HEK293 (cell line): ENCODE data around the gene SMURF2.

Experiments
- CTCF ChIA-PET: fragments of 350-600 bp; formaldehyde crosslinking; extraction: SDS; loops from one replicate; lab custom pipeline; 2021; ENCODE audit warnings: antibody characterized with exemption; lab: Yijun Ruan, JAX
- POLR2A ChIA-PET: fragments of 300-600 bp; formaldehyde crosslinking; extraction: SDS; loops from one replicate; lab custom pipeline; 2020; ENCODE audit warnings: antibody characterized with exemption, inconsistent platforms; lab: Yijun Ruan, JAX
- H3K27ac ChIP-seq: fragments of 200-500 bp; sonication (Bioruptor generic); 2 replicates; pipeline ENCODE4 v1.5.1; 2014; ENCODE audit warnings: low read depth, low read length, control low read depth, inconsistent platforms; ENCODE audit errors: extremely low read depth
- H3K36me3 ChIP-seq, 2 experiments: fragments of 200-500 bp in 1 of 2; sonication (Bioruptor generic) in 1 of 2; 1 replicate in 1 of 2; 2 replicates in 1 of 2; pipeline ENCODE4 v1.5.1; 2014 to 2017; ENCODE audit warnings: inconsistent platforms in 2 of 2, low read length in 2 of 2; ENCODE audit not compliant: control insufficient read depth in 2 of 2, insufficient read depth in 1 of 2
- H3K4me1 ChIP-seq: fragments of 200-500 bp; sonication (Bioruptor generic); 2 replicates; pipeline ENCODE4 v1.5.1; 2014; ENCODE audit warnings: mild to moderate bottlenecking, low read length, inconsistent platforms; ENCODE audit not compliant: control insufficient read depth, insufficient read depth
- H3K4me3 ChIP-seq: 2 replicates; pipeline ENCODE4 v1.5.1; 2011; ENCODE audit warnings: low read depth, mild to moderate bottlenecking, control low read depth, low read length, moderate library complexity
- H3K9me3 ChIP-seq: fragments of 200-500 bp; sonication (Bioruptor generic); 2 replicates; pipeline ENCODE4 v1.5.1; 2014; ENCODE audit warnings: low read depth, low read length, inconsistent platforms; ENCODE audit not compliant: control insufficient read depth, insufficient read depth
- KLF10 ChIP-seq: fragments of 450-650 bp; IDR thresholded peaks from 2 replicates; pipeline ENCODE4 v1.5.1; 2018; ENCODE audit warnings: missing biosample characterization, mild to moderate bottlenecking, missing genetic modification characterization
- SP7 ChIP-seq: fragments of 450-650 bp; formaldehyde crosslinking; IDR thresholded peaks from 2 replicates; pipeline ENCODE4 v1.5.1; 2016; ENCODE audit warnings: missing biosample characterization, missing genetic modification characterization
- TRIM28 ChIP-seq: IDR thresholded peaks from 2 replicates; pipeline ENCODE4 v1.6.1; 2011; ENCODE audit warnings: low read length, control low read depth, borderline replicate concordance
- YY2 ChIP-seq: fragments of 450-650 bp; formaldehyde crosslinking; IDR thresholded peaks from 2 replicates; pipeline ENCODE4 v1.5.1; 2016; ENCODE audit warnings: missing biosample characterization, missing genetic modification characterization
- ZBTB17 ChIP-seq: fragments of 450-650 bp; formaldehyde crosslinking; IDR thresholded peaks from 2 replicates; pipeline ENCODE4 v1.5.1; 2016; ENCODE audit warnings: missing biosample characterization, missing genetic modification characterization
- ZBTB7A ChIP-seq: fragments of 450-650 bp; formaldehyde crosslinking; IDR thresholded peaks from 2 replicates; pipeline ENCODE4 v1.5.1; 2016; ENCODE audit warnings: low read depth, missing biosample characterization, missing genetic modification characterization
- ZEB2 ChIP-seq: fragments of 450-650 bp; formaldehyde crosslinking; IDR thresholded peaks from 2 replicates; pipeline ENCODE4 v1.5.1; 2016; ENCODE audit warnings: missing biosample characterization, missing genetic modification characterization
- ZFP3 ChIP-seq: fragments of 450-650 bp; formaldehyde crosslinking; IDR thresholded peaks from 2 replicates; pipeline ENCODE4 v1.5.1; 2016; ENCODE audit warnings: low read depth, missing biosample characterization, missing genetic modification characterization
- ZFP41 ChIP-seq: fragments of 450-650 bp; formaldehyde crosslinking; IDR thresholded peaks from 2 replicates; pipeline ENCODE4 v1.5.1; 2016; ENCODE audit warnings: missing biosample characterization, missing genetic modification characterization, borderline replicate concordance
- ZNF121 ChIP-seq: fragments of 450-650 bp; formaldehyde crosslinking; IDR thresholded peaks from 2 replicates; pipeline ENCODE4 v1.5.1; 2016; ENCODE audit warnings: missing biosample characterization, missing genetic modification characterization
- ZNF138 ChIP-seq: fragments of 450-650 bp; formaldehyde crosslinking; IDR thresholded peaks from 2 replicates; pipeline ENCODE4 v1.5.1; 2016; ENCODE audit warnings: missing biosample characterization, missing genetic modification characterization, borderline replicate concordance
- ZNF155 ChIP-seq: fragments of 450-650 bp; formaldehyde crosslinking; IDR thresholded peaks from 2 replicates; pipeline ENCODE4 v1.5.1; 2016; ENCODE audit warnings: missing biosample characterization, missing genetic modification characterization
- ZNF169 ChIP-seq: fragments of 450-650 bp; formaldehyde crosslinking; IDR thresholded peaks from 2 replicates; pipeline ENCODE4 v1.5.1; 2016; ENCODE audit warnings: missing biosample characterization, missing genetic modification characterization
- ZNF211 ChIP-seq: fragments of 450-650 bp; formaldehyde crosslinking; IDR thresholded peaks from 2 replicates; pipeline ENCODE4 v1.5.1; 2016; ENCODE audit warnings: low read depth, missing biosample characterization, missing genetic modification characterization
- ZNF239 ChIP-seq: fragments of 450-650 bp; formaldehyde crosslinking; IDR thresholded peaks from 2 replicates; pipeline ENCODE4 v1.5.1; 2016; ENCODE audit warnings: missing biosample characterization, missing genetic modification characterization
- ZNF274 ChIP-seq, 2 experiments: fragments of 200-500 bp in 1 of 2; fragments of 450-650 bp in 1 of 2; sonication (Bioruptor generic) in 1 of 2; formaldehyde crosslinking in 1 of 2; IDR thresholded peaks; 2 replicates each; pipeline versions ENCODE4 v1.5.1 to v1.6.1; 2014 to 2016; ENCODE audit warnings: borderline replicate concordance in 1 of 2, inconsistent platforms in 1 of 2, low read length in 1 of 2, missing biosample characterization in 1 of 2, missing genetic modification characterization in 1 of 2
- ZNF426 ChIP-seq: fragments of 450-650 bp; formaldehyde crosslinking; IDR thresholded peaks from 2 replicates; pipeline ENCODE4 v1.5.1; 2017; ENCODE audit warnings: missing biosample characterization, missing genetic modification characterization, mild to moderate bottlenecking, inconsistent platforms, moderate library complexity
- ZNF433 ChIP-seq: fragments of 450-650 bp; formaldehyde crosslinking; IDR thresholded peaks from 2 replicates; pipeline ENCODE4 v1.5.1; 2016; ENCODE audit warnings: missing biosample characterization, missing genetic modification characterization, low read depth
- ZNF521 ChIP-seq: fragments of 450-650 bp; formaldehyde crosslinking; IDR thresholded peaks from 2 replicates; pipeline ENCODE4 v1.5.1; 2017; ENCODE audit warnings: missing biosample characterization, mild to moderate bottlenecking, missing genetic modification characterization
- ZNF549 ChIP-seq: fragments of 450-650 bp; IDR thresholded peaks from 2 replicates; pipeline ENCODE4 v1.5.1; 2018; ENCODE audit warnings: missing biosample characterization, missing genetic modification characterization, mild to moderate bottlenecking, inconsistent platforms, moderate library complexity
- ZNF560 ChIP-seq: fragments of 450-650 bp; formaldehyde crosslinking; IDR thresholded peaks from 2 replicates; pipeline ENCODE4 v1.5.1; 2017; ENCODE audit warnings: missing biosample characterization, missing genetic modification characterization, borderline replicate concordance
- ZSCAN23 ChIP-seq: fragments of 450-650 bp; formaldehyde crosslinking; IDR thresholded peaks from 2 replicates; pipeline ENCODE4 v1.5.1; 2016; ENCODE audit warnings: missing biosample characterization, missing genetic modification characterization
- TF ChIP-seq, protein P1 (sequence below): fragments of 450-650 bp; formaldehyde crosslinking; IDR thresholded peaks from 2 replicates; pipeline ENCODE4 v1.5.1; 2017; ENCODE audit warnings: missing biosample characterization, missing genetic modification characterization
- TF ChIP-seq, protein P2 (sequence below): fragments of 450-650 bp; IDR thresholded peaks from 2 replicates; pipeline ENCODE4 v1.5.1; 2018; ENCODE audit warnings: missing biosample characterization, missing genetic modification characterization
- TF ChIP-seq, protein P3 (sequence below): fragments of 450-650 bp; formaldehyde crosslinking; IDR thresholded peaks from 2 replicates; pipeline ENCODE4 v1.5.1; 2017; ENCODE audit warnings: missing biosample characterization, missing genetic modification characterization
- TF ChIP-seq, protein P4 (sequence below): fragments of 450-650 bp; formaldehyde crosslinking; IDR thresholded peaks from 2 replicates; pipeline ENCODE4 v1.5.1; 2016; ENCODE audit warnings: missing biosample characterization, missing genetic modification characterization
- TF ChIP-seq, protein P5 (sequence below): fragments of 450-650 bp; formaldehyde crosslinking; IDR thresholded peaks from 2 replicates; pipeline ENCODE4 v1.5.1; 2016; ENCODE audit warnings: missing biosample characterization, missing genetic modification characterization, low read depth
- TF ChIP-seq, protein P6 (sequence below): fragments of 450-650 bp; formaldehyde crosslinking; IDR thresholded peaks from 2 replicates; pipeline ENCODE4 v1.5.1; 2016; ENCODE audit warnings: missing biosample characterization, missing genetic modification characterization, borderline replicate concordance

The SMURF2 gene

DNA sequence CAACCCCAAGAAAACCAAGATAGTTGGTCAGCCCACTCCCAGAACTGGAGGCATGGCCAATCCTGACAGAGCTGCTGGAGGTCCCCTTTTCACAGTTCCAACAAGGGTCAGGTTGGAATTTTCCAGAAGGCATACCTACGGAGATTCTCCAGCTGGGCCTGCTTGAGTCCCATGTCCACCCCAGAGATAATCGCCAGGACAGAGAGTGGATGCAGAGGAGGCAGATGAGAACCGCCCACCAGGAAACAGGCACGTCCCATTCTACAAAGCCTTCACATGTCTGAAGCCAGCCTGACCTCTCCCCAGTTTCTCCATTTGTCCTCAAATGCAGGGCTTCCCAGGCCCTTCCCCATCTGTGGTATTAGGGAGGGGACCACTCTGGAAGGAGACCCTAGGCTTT is 47.4 kb upstream of the SMURF2 start (continued):
- TF ChIP-seq, protein P1, sequence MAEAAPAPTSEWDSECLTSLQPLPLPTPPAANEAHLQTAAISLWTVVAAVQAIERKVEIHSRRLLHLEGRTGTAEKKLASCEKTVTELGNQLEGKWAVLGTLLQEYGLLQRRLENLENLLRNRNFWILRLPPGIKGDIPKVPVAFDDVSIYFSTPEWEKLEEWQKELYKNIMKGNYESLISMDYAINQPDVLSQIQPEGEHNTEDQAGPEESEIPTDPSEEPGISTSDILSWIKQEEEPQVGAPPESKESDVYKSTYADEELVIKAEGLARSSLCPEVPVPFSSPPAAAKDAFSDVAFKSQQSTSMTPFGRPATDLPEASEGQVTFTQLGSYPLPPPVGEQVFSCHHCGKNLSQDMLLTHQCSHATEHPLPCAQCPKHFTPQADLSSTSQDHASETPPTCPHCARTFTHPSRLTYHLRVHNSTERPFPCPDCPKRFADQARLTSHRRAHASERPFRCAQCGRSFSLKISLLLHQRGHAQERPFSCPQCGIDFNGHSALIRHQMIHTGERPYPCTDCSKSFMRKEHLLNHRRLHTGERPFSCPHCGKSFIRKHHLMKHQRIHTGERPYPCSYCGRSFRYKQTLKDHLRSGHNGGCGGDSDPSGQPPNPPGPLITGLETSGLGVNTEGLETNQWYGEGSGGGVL (tag by site-specific recombination) = no peak
- TF ChIP-seq ZNF521 (tag by site-specific recombination) (no peak), ZNF549 (tag by site-specific recombination) (no peak), ZNF169 (tag by site-specific recombination) (no peak), ZNF211 (tag by site-specific recombination) (no peak), TRIM28 (no peak), ZEB2 (tag by site-specific recombination) (no peak)

DNA sequence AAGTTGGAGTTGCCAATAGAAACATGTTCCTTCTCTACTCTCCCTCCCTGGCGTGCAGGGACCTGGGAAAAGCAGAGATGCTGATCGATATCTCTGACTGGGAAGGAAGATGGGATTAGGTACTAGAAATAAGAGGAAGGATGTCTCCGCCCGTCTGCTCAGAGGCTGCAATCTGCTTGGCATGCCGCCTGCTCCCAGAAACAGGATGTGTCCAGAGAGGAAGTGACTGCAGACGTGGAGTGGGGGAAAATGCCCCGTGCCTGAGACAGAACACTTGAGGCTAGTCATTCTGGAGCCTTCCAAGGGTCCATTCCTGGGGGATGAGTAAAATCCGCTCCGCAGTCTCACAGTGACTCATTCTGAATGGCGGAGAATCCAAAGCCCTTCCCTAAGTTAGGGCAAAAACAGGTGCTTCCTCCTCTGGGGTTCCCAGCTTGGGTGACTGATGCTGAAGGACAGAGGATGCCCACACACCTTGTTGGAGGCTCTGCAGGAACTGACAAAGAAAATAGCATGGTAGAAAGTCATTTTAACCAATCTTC is 45.0 kb upstream of the SMURF2 start:
- ChIA-PET CTCF (interaction anchor here (0.7 kb wide), 1 partner anchor 856 kb away, joined by 5 read pairs; no protein-coding TSS in a partner anchor), POLR2A (interaction anchor here (1.0 kb wide), 1 partner anchor 45 kb away, joined by 5 read pairs; the partner anchor contains the start of gene SMURF2)
- no peaks in the 10 kb centered on the region for H3K36me3 ChIP-seq
- no peaks in the 10 kb centered on the region for H3K9me3 ChIP-seq
- H3K27ac ChIP-seq = peak overlapping the region; percentile 1; the same call in 1 of the 2 replicates
- peaks cover 10% of the 10 kb centered on the region for H3K4me1 ChIP-seq
- H3K4me3 ChIP-seq = no peak overlapping the region
- TF ChIP-seq KLF10 (tag by site-specific recombination) (no peak), ZNF560 (tag by site-specific recombination) (no peak), ZNF239 (no peak), ZFP41 (no peak), ZBTB17 (tag by site-specific recombination) (0 out of 2 replicates have a peak, but pooled peaks have one; percentile 37), SP7 (tag by site-specific recombination) (no peak), ZNF274 (IDR thresholded peaks at IDR 0.05; ENCODE audit: low read length) (no peak), ZNF274 (tag by site-specific recombination; IDR thresholded peaks at IDR 0.05; ENCODE audit: borderline replicate concordance) (no peak), ZBTB7A (tag by site-specific recombination) (no peak), ZSCAN23 (tag by site-specific recombination) (no peak), ZNF433 (tag by site-specific recombination) (no peak), YY2 (tag by site-specific recombination) (no peak), ZNF155 (tag by site-specific recombination) (no peak), ZNF138 (tag by site-specific recombination) (no peak), ZFP3 (tag by site-specific recombination) (no peak), ZNF426 (no peak), ZNF121 (tag by site-specific recombination) (no peak)
- TF ChIP-seq, protein P2, sequence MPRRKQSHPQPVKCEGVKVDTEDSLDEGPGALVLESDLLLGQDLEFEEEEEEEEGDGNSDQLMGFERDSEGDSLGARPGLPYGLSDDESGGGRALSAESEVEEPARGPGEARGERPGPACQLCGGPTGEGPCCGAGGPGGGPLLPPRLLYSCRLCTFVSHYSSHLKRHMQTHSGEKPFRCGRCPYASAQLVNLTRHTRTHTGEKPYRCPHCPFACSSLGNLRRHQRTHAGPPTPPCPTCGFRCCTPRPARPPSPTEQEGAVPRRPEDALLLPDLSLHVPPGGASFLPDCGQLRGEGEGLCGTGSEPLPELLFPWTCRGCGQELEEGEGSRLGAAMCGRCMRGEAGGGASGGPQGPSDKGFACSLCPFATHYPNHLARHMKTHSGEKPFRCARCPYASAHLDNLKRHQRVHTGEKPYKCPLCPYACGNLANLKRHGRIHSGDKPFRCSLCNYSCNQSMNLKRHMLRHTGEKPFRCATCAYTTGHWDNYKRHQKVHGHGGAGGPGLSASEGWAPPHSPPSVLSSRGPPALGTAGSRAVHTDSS = no peak
- TF ChIP-seq, protein P3, sequence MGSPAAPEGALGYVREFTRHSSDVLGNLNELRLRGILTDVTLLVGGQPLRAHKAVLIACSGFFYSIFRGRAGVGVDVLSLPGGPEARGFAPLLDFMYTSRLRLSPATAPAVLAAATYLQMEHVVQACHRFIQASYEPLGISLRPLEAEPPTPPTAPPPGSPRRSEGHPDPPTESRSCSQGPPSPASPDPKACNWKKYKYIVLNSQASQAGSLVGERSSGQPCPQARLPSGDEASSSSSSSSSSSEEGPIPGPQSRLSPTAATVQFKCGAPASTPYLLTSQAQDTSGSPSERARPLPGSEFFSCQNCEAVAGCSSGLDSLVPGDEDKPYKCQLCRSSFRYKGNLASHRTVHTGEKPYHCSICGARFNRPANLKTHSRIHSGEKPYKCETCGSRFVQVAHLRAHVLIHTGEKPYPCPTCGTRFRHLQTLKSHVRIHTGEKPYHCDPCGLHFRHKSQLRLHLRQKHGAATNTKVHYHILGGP (tag by site-specific recombination) = no peak
- TF ChIP-seq, protein P4, sequence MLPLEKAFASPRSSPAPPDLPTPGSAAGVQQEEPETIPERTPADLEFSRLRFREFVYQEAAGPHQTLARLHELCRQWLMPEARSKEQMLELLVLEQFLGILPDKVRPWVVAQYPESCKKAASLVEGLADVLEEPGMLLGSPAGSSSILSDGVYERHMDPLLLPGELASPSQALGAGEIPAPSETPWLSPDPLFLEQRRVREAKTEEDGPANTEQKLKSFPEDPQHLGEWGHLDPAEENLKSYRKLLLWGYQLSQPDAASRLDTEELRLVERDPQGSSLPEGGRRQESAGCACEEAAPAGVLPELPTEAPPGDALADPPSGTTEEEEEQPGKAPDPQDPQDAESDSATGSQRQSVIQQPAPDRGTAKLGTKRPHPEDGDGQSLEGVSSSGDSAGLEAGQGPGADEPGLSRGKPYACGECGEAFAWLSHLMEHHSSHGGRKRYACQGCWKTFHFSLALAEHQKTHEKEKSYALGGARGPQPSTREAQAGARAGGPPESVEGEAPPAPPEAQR = no peak
- TF ChIP-seq, protein P5, sequence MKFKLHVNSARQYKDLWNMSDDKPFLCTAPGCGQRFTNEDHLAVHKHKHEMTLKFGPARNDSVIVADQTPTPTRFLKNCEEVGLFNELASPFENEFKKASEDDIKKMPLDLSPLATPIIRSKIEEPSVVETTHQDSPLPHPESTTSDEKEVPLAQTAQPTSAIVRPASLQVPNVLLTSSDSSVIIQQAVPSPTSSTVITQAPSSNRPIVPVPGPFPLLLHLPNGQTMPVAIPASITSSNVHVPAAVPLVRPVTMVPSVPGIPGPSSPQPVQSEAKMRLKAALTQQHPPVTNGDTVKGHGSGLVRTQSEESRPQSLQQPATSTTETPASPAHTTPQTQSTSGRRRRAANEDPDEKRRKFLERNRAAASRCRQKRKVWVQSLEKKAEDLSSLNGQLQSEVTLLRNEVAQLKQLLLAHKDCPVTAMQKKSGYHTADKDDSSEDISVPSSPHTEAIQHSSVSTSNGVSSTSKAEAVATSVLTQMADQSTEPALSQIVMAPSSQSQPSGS = no peak
- TF ChIP-seq, protein P6, sequence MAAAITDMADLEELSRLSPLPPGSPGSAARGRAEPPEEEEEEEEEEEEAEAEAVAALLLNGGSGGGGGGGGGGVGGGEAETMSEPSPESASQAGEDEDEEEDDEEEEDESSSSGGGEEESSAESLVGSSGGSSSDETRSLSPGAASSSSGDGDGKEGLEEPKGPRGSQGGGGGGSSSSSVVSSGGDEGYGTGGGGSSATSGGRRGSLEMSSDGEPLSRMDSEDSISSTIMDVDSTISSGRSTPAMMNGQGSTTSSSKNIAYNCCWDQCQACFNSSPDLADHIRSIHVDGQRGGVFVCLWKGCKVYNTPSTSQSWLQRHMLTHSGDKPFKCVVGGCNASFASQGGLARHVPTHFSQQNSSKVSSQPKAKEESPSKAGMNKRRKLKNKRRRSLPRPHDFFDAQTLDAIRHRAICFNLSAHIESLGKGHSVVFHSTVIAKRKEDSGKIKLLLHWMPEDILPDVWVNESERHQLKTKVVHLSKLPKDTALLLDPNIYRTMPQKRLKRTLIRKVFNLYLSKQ (tag by site-specific recombination) = no peak
